SU-DHL-6 (cell line): Measurements from ENCODE around the gene ARHGAP29.

Experiments used
- H2AFZ ChIP-seq: fragments of 200-600 bp; sonication (generic); 2 replicates; pipeline ENCODE4 v1.6.1; 2014; ENCODE audit warnings: low read depth, mild to moderate bottlenecking, moderate library complexity, mixed read lengths, antibody characterized with exemption, low read length; ENCODE audit not compliant: severe bottlenecking
- H3F3A ChIP-seq: fragments of 200-600 bp; shearing (Covaris generic); 2 replicates; pipeline ENCODE4 v1.6.0; 2016; ENCODE audit warnings: antibody characterized with exemption, mild to moderate bottlenecking; ENCODE audit not compliant: insufficient read depth
- H3K27ac ChIP-seq: fragments of 200-600 bp; sonication (generic); 2 replicates; pipeline ENCODE4 v1.5.1; 2016; ENCODE audit warnings: low read depth, mild to moderate bottlenecking, low read length, moderate library complexity, mixed read lengths
- H3K27me3 ChIP-seq: fragments of 200-600 bp; sonication (generic), shearing (Covaris generic); 2 replicates; pipeline ENCODE4 v1.6.0; 2014; ENCODE audit warnings: mild to moderate bottlenecking, low read length
- H3K36me3 ChIP-seq: fragments of 200-600 bp; sonication (generic); 2 replicates; pipeline ENCODE4 v1.6.1; 2014; ENCODE audit warnings: mild to moderate bottlenecking, low read length, mixed read lengths
- H3K4me2 ChIP-seq: fragments of 300-600, 200-600 bp; shearing (Covaris generic), sonication (generic); 2 replicates; pipeline ENCODE4 v1.6.0; 2014; ENCODE audit warnings: low read length, low read depth, mild to moderate bottlenecking; ENCODE audit not compliant: poor library complexity, severe bottlenecking
- H3K4me3 ChIP-seq: fragments of 200-600 bp; sonication (generic); 2 replicates; pipeline ENCODE4 v1.5.1; 2014; ENCODE audit warnings: antibody characterized with exemption, low read length, mild to moderate bottlenecking, mixed read lengths; ENCODE audit not compliant: insufficient read depth, poor library complexity, severe bottlenecking
- H3K79me2 ChIP-seq: fragments of 200-600 bp; sonication (generic); 2 replicates; pipeline ENCODE4 v1.6.1; 2014; ENCODE audit warnings: mild to moderate bottlenecking, low read length, moderate library complexity; ENCODE audit not compliant: insufficient read depth
- H3K9ac ChIP-seq: fragments of 200-600 bp; sonication (generic); 2 replicates; pipeline ENCODE4 v1.7.0; 2014; ENCODE audit warnings: mild to moderate bottlenecking, low read length
- H3K9me2 ChIP-seq: fragments of 200-600 bp; sonication (generic); replicated peaks from 2 replicates; pipeline ENCODE4 v1.6.1; 2014; ENCODE audit warnings: low read length; ENCODE audit not compliant: insufficient read depth
- H3K9me3 ChIP-seq: fragments of 200-600 bp; sonication (generic); 2 replicates; pipeline ENCODE4 v1.6.1; 2014; ENCODE audit warnings: low read length, mixed read lengths; ENCODE audit not compliant: insufficient read depth
- H4K20me1 ChIP-seq: fragments of 200-600 bp; sonication (generic); 2 replicates; pipeline ENCODE4 v1.6.1; 2014; ENCODE audit warnings: low read depth, mild to moderate bottlenecking, antibody characterized with exemption, low read length, moderate library complexity, mixed read lengths
- CTCF ChIP-seq: fragments of 200-600 bp; sonication (generic); IDR thresholded peaks from one replicate; pipeline ENCODE4 v1.5.1; 2017; ENCODE audit warnings: antibody characterized with exemption, mild to moderate bottlenecking, low read length, moderate library complexity; ENCODE audit not compliant: insufficient read depth, poor library complexity, severe bottlenecking
- EZH2phosphoT487 ChIP-seq: fragments of 200-600 bp; sonication (generic), shearing (Covaris generic); conservative IDR thresholded peaks from 2 replicates; pipeline ENCODE4 v1.6.1; 2018; ENCODE audit warnings: mild to moderate bottlenecking, antibody characterized with exemption, low read length, moderate library complexity, mixed read lengths

ARHGAP29 gene

DNA sequence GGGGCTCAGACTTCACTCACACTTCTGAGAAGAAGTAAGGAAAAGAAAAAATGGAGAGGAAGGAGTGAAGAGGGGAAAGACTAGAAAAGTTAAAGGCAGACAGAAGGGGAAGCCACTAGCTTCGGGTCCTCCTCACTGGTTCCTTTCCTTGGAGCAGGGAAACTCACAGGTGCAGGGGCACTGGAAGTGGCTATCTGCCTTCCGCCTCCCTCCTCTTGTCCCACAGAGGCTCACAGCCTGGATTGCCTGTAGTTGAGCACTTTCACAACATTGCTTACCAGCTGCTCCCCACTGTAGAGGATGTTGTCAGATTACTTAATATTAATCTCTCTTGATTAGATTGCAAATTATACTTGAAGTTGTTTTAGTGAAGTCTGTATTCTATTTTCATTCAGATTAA is 94.8 kb downstream of the ARHGAP29 start:
- Histone ChIP-seq H3K79me2 (no peaks in the 10 kb centered on the region), H3K27me3 (no peaks in the 10 kb centered on the region), H4K20me1 (no peaks in the 10 kb centered on the region), H3K4me2 (no peak overlapping the region), H3K9ac (no peak overlapping the region), H3F3A (no peaks in the 10 kb centered on the region), H3K9me3 (no peaks in the 10 kb centered on the region), H2AFZ (no peak overlapping the region), H3K36me3 (no peaks in the 10 kb centered on the region), H3K27ac (no peak overlapping the region), H3K9me2 (no peaks in the 10 kb centered on the region), H3K4me3 (no peak overlapping the region)
- TF ChIP-seq CTCF = no peak
- TF ChIP-seq EZH2phosphoT487 = no peak

- no peak overlapping the region for H3K4me2 ChIP-seq
- no peaks in the 10 kb centered on the region for H3F3A ChIP-seq
- H3K9ac ChIP-seq = no peak overlapping the region
- no peaks in the 10 kb centered on the region for H3K9me3 ChIP-seq
- H2AFZ ChIP-seq = no peak overlapping the region
- TF ChIP-seq EZH2phosphoT487 (no peak), CTCF (no peak)
- no peaks in the 10 kb centered on the region for H4K20me1 ChIP-seq
- no peak overlapping the region for H3K27ac ChIP-seq
- H3K79me2 ChIP-seq = no peaks in the 10 kb centered on the region
- H3K27me3 ChIP-seq = no peaks in the 10 kb centered on the region
- H3K4me3 ChIP-seq = no peak overlapping the region
- H3K9me2 ChIP-seq = no peaks in the 10 kb centered on the region
- no peaks in the 10 kb centered on the region for H3K36me3 ChIP-seq
Observed at GRCh38 chr1:94142022-94142421, 95.4 kb downstream of the ARHGAP29 start.

DNA sequence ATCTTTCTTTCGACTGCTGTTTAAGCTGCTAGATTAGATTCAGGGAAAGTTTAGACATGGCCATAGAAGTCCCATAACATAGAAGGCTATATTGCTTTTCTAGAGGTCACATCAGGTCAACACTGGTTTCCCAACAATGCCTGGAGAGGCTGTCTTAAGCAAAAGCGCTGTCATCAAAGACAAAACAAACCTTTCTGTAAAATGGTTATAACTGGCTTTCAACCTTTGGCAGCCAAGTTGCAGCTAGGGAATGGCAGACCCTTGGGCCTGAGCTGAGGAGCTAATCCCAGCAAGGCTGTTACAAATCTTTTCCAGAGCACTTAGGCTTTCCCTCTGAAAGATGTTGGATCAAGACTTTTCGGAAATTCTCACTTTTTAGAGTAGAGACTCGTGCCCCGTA is 105.3 kb downstream of the ARHGAP29 start:
- H3F3A ChIP-seq = no peaks in the 10 kb centered on the region
- H3K9me3 ChIP-seq = no peaks in the 10 kb centered on the region
- no peaks in the 10 kb centered on the region for H3K79me2 ChIP-seq
- no peak overlapping the region for H3K27ac ChIP-seq
- H3K9ac ChIP-seq = no peak overlapping the region
- H3K36me3 ChIP-seq = no peaks in the 10 kb centered on the region
- H4K20me1 ChIP-seq = no peaks in the 10 kb centered on the region
- H3K4me3 ChIP-seq = no peak overlapping the region
- TF ChIP-seq CTCF = no peak
- H3K9me2 ChIP-seq = no peaks in the 10 kb centered on the region
- H2AFZ ChIP-seq = no peak overlapping the region
- no peaks in the 10 kb centered on the region for H3K27me3 ChIP-seq
- no peak overlapping the region for H3K4me2 ChIP-seq
